Stimulated activated CD4-positive, alpha-beta T cell treated with anti-CD3 and anti-CD28 coated beads, Interleukin-4, amount 100 ng/mL, for 4 hours (primary cell): Measurements from ENCODE around the gene DGKQ.
A peak's percentile ranks its signal among the peaks of the same experiment; 100 is the strongest.
"Not testable (repeated sequence)": the region's sequence is repeated elsewhere in the genome, so short reads cannot be mapped to it uniquely, and the experiment has no call there.

Source experiments
- DNase-seq, 2 experiments: peaks; one replicate each; pipeline ENCODE4 v3.0.0-alpha.2; 2020

Gene DGKQ

DNA sequence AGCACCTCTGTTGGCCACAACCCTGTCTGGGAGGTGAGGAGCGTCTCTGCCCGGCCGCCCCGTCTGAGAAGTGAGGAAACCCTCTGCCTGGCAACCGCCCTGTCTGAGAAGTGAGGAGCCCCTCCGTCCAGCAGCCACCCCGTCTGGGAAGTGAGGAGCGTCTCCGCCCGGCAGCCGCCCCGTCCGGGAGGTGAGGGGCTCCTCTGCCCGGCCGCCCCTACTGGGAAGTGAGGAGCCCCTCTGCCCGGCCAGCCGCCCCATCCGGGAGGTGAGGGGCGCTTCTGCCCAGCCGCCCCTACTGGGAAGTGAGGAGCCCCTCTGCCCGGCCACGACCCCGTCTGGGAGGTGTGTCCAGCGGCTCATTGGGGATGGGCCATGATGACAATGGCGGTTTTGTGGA is 2.6 kb upstream of the DGKQ start:
- DNase-seq = not testable (repeated sequence)

- no peak for DNase-seq
These were observed 1.3 kb upstream of the DGKQ start for GRCh38 chr4:974668-975067.

DNA sequence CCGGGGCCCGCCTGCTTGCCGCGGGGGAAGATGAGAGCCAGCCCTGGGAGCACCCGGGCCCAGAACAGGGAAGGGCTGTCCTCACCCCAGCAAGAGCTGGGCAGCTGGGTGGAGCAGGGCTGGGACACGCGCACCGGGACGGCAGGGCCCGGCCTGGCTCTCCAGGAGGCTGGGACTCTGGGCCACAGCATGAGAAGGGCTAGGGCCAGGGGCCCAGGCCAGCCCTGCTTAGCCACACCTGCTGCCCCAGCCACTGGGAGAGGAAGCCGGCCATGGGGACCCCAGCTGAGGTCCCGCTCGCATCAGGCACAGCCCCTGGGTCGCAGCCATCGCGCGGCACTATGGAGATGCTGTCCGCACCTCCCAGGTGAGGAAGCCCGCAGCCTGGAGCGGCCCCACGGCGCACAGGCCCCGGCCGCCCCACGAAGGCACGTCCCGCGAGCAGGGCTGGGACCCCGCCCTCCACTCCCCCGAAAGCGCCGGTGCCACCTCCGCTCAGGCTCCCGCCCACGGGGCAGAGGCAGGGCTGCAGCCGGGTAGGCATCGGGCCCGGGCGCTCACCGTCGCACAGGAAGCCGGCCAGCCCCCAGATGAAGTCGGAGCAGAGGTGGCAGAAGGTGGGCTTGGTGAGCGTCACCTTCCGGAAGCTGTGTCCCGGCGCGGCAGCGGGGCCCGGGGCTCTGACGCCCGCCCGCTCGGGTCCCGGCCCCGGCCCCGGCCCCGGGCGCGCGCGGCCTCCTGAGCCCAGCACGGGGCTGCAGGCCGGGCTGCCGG is 531 bp downstream of the DGKQ start:
- peak; percentile 61 to 84 for DNase-seq

DNA sequence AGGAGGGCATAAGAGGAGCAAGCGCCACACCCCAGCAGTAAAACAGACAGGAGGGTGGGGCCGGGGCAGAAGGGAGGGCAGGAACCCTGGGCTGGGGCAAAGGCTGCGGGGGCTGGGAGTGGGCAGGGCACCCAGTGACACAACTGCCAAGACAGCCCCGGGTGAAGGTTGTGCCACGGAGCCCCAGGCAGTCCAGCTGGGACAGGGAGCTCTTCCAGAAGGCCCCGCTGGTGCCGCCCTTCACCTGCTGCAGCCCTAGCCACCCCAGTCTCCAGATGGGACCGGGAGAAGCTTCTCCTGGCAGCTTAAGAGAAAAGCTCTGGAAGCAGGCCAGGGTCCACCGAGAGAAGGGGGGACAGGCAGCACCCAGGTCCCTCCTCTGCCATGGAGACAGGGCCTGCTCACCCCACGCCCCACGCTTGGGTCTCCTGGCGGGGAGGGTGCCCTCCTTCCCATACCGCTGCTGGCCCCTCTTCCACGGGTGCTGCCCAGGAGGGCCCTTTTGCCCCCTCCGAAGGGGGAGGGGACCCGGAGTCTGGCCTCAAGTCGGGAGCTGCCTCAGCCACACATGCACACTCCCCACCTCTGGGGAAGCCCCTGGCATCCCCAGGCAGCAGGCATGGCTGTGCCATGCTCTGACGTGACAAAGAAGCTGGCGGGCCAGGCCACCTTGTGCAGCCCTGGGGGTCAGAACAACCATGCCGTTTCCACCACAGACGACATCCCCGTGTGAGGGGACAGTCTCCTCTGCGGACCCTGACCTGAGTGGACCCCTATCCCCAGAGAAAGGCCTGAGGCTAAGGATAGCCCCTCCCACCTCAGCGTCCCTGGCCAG is 1.5 kb downstream of the DGKQ start:
- no peak for DNase-seq

DNA sequence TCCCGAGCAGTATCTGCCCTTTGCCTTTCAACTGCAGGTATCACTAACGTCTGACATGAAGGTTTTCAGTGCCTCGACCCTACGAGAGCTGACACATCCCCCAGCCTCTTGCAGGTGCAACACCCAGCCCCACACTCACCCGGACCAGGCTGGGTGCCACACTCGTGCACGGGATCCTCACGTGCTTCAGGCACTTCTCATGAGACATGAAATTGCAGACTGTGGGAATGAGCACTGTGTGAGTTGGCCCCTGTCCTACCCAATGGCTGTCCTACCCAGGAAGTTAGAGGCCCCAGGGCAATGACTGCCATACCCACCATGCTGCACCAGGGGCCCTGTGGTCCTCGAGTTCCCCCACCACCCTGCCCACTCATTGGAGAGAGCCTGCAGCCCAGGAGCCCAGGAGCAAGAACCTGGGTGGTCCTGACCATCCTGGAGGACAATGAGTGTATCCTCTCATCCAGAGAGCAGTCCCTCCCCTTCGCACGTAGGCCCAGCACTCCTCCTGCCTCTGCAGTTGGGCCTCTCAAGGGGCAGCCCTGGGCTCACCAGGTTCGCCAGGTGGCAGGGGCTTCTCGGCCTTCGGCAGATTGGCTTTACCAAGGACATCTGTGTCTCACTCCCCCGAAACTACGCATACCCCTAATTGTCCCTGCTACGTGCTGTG is 2.4 kb downstream of the DGKQ start:
- DNase-seq = no peak

GRCh38 chr4:970046-970745 is 3.2 kb downstream of the DGKQ start:
- DNase-seq = no peak

- DNase-seq = no peak
These were observed 4.6 kb downstream of the DGKQ start for GRCh38 chr4:968621-969394.

DNA sequence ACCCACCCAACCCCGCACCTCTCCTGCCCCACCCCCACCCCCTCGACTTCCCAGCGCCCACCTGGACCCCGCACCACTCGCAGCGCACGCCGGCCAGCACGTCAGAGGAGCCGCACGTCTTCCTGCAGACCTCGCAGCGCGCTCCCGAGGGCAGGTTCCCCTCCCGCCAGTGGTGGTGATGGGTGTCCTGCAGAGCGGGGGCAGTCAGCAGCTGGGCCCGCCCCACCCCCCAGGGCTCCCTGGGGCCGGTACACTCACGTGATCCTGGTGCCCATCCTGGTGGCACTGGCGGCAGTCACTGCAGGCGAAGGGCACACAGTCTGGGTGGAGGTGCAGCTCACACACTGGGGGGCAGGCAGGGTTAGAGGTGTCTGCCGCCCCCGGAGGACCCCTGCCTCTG is 5.1 kb downstream of the DGKQ start:
- DNase-seq = no peak

- DNase-seq = no peak
These were observed 6.0 kb downstream of the DGKQ start for GRCh38 chr4:967113-968104.

DNA sequence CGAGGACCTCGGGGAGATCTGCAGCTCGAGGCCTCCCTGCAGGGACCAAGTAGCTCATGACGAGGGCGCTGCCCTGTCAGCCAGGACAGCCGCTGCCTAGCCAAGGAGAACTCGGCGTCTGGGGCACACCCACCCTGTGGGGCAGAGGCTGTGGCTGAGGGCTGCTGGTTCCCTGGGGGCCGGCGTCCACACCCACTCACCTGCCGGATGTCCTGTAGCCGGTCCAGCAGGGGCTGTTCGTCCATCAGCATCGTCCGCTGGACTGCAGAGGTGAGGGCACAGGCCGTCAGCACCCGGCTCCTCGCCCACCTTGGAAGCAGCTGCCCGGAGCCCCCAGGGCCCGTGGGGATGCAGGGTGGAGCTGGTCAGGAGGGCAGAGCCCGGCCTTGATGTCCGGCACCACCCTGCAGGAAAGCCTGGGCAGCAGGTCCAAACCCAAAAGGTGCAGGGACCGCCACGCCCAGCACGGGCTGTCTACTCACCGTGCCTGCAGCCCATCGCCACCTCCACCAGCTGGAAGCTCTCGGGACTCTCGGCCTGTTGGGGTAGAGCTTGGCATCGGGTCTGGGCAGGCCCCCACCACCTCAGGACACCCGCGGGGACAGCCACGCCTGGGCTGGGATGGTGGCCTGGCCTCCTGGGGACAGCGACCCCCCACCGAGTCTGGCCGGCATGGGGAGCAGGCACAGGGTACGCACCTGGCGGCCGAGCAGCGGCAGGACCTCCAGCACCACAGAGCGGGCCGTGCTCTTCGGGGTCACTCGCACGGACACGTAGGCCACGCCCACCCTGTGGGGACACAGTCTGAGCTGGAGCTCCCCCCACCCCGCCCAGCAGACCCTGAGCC is 6.9 kb downstream of the DGKQ start:
- DNase-seq = no peak

DNA sequence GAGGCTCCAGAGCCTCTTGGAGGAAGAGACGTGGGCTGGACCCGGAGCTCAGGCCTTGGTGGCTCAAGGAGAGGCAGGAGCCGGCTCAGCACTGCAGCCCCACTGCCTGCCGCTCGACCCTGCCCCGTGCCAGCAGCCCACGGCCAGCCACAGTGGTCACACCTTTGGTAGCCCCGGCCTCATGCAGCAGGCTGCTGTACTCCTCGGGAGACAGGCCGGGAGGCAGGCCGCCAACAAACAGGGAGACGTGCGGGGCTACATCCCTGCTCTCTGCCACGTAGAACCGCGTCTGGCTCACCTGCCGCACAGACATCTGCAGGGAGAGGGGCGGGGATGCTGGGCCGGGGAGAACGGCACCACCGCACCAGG is 7.6 kb downstream of the DGKQ start:
- no peak for DNase-seq

- DNase-seq = no peak
These were observed 8.2 kb downstream of the DGKQ start for GRCh38 chr4:965048-965765.

- no peak for DNase-seq
These were observed 8.9 kb downstream of the DGKQ start for GRCh38 chr4:964346-965025.

DNA sequence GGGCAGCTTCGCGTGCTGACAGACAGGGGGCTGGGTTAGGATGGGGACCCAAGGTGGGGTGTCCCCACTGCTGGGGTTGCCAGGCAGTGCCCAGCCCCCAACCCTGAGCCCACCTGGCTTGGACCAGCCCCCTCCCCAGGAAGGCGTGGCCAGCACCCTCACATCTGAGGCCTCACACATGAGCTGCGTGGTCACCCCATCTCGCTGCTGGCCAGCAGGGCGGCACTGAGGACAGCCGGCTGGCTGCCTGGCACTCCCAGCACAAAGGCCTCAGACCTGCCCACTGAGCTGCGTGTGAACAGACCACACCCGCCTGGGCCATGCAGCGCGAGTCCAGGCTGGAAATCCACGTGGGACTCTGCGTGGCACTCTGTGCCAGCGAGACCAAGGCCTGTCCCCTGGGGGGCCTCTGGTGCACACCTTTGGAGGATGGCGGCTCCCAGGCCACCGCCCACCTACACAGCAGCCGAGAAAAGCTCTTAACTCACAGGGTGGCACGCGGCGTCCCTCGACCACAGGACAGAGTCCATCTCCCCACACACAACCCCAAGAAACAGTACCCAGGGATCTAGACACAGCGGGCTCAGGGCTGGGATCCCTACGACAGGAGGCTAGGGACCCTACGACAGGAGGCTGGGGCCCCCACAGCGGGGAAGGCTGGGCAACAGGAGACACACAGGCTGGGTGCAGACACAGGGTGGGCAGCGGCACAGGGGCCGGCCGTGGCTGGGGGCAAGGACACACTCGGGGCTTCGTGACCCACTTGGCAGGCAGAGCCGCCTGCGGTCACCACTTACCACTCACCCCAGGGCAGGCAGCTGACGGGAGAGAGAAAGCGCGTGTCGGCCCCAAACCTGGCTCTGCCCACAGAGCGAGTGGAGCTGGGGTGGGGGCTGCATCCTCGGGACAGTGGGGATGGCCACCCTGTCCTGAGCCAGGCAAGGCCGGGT is 9.8 kb downstream of the DGKQ start:
- no peak for DNase-seq

DNA sequence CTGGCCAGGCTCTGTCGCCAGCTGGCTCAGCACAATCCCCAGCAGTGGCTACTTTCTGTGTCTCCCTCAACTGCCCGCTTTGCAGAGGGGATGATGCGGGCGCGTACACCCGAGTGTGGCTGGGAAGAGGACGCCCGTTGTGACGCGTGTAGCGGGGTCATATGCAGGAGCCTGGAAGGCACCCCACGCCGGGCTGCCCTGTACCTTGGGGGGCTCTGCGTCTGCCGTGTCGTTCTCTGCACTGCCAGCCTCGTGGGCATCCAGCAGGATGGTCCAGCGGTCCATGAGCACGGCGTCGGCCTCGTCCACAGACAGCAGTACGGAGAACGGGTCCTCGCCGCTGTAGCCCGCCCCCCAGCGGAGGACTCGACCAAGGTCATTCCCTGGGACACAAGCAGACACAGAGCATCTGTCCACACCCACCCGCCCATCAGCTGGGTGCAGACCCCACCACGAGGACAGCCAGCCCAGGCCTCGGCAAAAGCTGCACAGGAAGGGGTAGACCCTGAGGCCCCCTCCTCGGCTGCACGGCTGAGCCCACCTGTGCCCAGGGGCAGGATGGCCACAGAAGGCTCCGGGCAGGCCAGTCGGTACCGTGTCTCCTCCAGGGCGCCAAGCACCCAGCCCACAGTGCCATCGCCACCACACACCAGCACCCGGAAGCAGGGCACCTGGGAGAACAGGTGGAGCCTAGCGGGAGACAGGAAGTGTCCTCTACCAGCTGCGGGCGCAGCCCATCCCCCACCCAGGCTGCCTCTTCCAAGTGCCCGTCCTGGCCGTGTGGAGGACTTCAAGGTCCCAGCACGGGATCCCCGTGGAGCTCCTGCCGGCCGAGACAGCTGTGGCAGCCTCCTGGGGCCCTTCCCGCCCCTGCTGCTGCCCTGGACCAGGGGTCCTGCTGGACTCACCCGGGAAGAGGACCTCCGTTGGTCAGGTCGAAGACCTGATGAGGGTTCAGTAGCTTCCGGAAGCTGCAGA is 10.8 kb downstream of the DGKQ start:
- no peak for DNase-seq
